Fibroblast of villous mesenchyme (primary cell): ENCODE measurements around the gene IFFO2. TPM values are rescaled to one million over a fixed set of nuclear protein-coding genes. Genes with fewer than 3 reads are reported as not detected.

Source experiments
- DNase-seq: peaks from one replicate; pipeline ENCODE4 v3.0.0-alpha.2; 2010; ENCODE audit warnings: low read depth
- H3K4me3 ChIP-seq: 2 replicates; pipeline ENCODE4 v1.5.1; 2011; ENCODE audit warnings: low read depth, mild to moderate bottlenecking, low read length
- CTCF ChIP-seq: IDR thresholded peaks from 2 replicates; pipeline ENCODE4 v1.5.1; 2012; ENCODE audit warnings: low read depth, mild to moderate bottlenecking, low read length; ENCODE audit not compliant: insufficient read depth
- total RNA-seq: library from RNA; depleted of rRNA; stranded (reverse); fragments of >200 nt; gene quantifications from 2 replicates; pipeline ENCODE4 v1.2.3, GENCODE V29; 2012

The IFFO2 gene
- total RNA-seq, 1 donor: 11.2 TPM

- no peak for TF ChIP-seq CTCF
- no peak for DNase-seq
- H3K4me3 ChIP-seq: no peak overlapping the region
Observed at GRCh38 chr1:18963968-18964367, 7.5 kb upstream of the IFFO2 start.

- TF ChIP-seq CTCF: no peak
- no peak for DNase-seq
- no peak overlapping the region for H3K4me3 ChIP-seq
Observed at GRCh38 chr1:18962855-18963737, 6.6 kb upstream of the IFFO2 start.

GRCh38 chr1:18962121-18962721 is 5.7 kb upstream of the IFFO2 start:
- DNase-seq: no peak
- no peak for TF ChIP-seq CTCF
- H3K4me3 ChIP-seq: no peak overlapping the region

GRCh38 chr1:18960821-18961220 is 4.3 kb upstream of the IFFO2 start:
- H3K4me3 ChIP-seq: no peak overlapping the region
- TF ChIP-seq CTCF: no peak
- no peak for DNase-seq

GRCh38 chr1:18960409-18960808 is 3.9 kb upstream of the IFFO2 start:
- no peak for TF ChIP-seq CTCF
- no peak overlapping the region for H3K4me3 ChIP-seq

GRCh38 chr1:18959591-18959990 is 3.1 kb upstream of the IFFO2 start:
- DNase-seq: no peak
- no peak for TF ChIP-seq CTCF
- no peak overlapping the region for H3K4me3 ChIP-seq

More at GRCh38 chr1:18960409-18960808, 3.9 kb upstream of the IFFO2 start:
- no peak for DNase-seq
